ENCODE results near the gene TNRC18. TPM values are rescaled to one million over a fixed set of nuclear protein-coding genes. Genes with fewer than 3 reads are reported as not detected.
"Not testable (repeated sequence)": the region's sequence is repeated elsewhere in the genome, so short reads cannot be mapped to it uniquely, and the experiment has no call there.

The TNRC18 gene
- total and polyA plus RNA-seq, 2 of the 8 experiments (the other 6 are each of a cell fraction or from before 2014, with no cell fraction given) = 1.7 to 8.6 TPM

GRCh38 chr7:5287373-5287772 lies 136.3 kb downstream of the TNRC18 start:
- H2BK5ac ChIP-seq (ENCODE audit: low read depth, low read length); H3K23me2 ChIP-seq (ENCODE audit: low read depth, low read length); CTCF ChIA-PET (ENCODE audit: partially characterized antibody); FAIRE-seq; H2BK20ac ChIP-seq (ENCODE audit: low read length); H4K5ac ChIP-seq (ENCODE audit: insufficient read length, low read depth, low read length); H3K4me2 ChIP-seq (ENCODE audit: insufficient read depth in 1 of 2, low read depth in 2 of 2, low read length in 2 of 2); H4K8ac ChIP-seq (ENCODE audit: extremely low read depth, insufficient read depth, low read length); H3K23ac ChIP-seq (ENCODE audit: insufficient read length); H3K14ac ChIP-seq (ENCODE audit: insufficient read length); H3K36me3 ChIP-seq (ENCODE audit: control insufficient read depth in 2 of 4, insufficient read depth in 4 of 4, low read length in 3 of 4); H3K79me2 ChIP-seq (ENCODE audit: control insufficient read depth in 1 of 2, insufficient read depth in 2 of 2, low read length in 2 of 2); H3K79me1 ChIP-seq (ENCODE audit: low read depth, low read length); H2AK5ac ChIP-seq (ENCODE audit: low read depth, low read length); H3K4me3 ChIP-seq (ENCODE audit: extremely low read depth in 1 of 4, insufficient read depth in 2 of 4, low read depth in 3 of 4, low read length in 4 of 4); H2AFZ ChIP-seq (ENCODE audit: low read length); H2BK120ac ChIP-seq (replicated peaks; ENCODE audit: low read depth, low read length); H3K27ac ChIP-seq (ENCODE audit: low read depth, low read length); POLR2A ChIA-PET (ENCODE audit: partially characterized antibody); H3K9me3 ChIP-seq (ENCODE audit: insufficient read depth in 2 of 2, low read depth in 1 of 2, low read length in 1 of 2); H3K56ac ChIP-seq (replicated peaks; ENCODE audit: insufficient read length, low read depth, low read length); H3K4ac ChIP-seq (replicated peaks; ENCODE audit: insufficient read length, low read depth, low read length); H2BK12ac ChIP-seq (ENCODE audit: low read depth, low read length); H4K20me1 ChIP-seq (replicated peaks in 1 of 2; ENCODE audit: control insufficient read depth in 1 of 2, insufficient read depth in 2 of 2, low read length in 2 of 2); H3K9ac ChIP-seq (replicated peaks in 1 of 4; ENCODE audit: extremely low read depth in 1 of 4, low read depth in 3 of 4, low read length in 3 of 4); H2BK15ac ChIP-seq (ENCODE audit: low read length); H3K4me1 ChIP-seq (replicated peaks in 1 of 4; ENCODE audit: control insufficient read depth in 3 of 4, insufficient read depth in 4 of 4, low read length in 3 of 4); H3K18ac ChIP-seq (ENCODE audit: extremely low read depth, low read length); H4K91ac ChIP-seq (replicated peaks; ENCODE audit: insufficient read length, low read length); DNase-seq (ENCODE audit: low read depth in 1 of 2, low spot score in 2 of 2): not testable (repeated sequence)
- WGBS, 2 experiments (ENCODE audit: extremely low coverage in 1 of 2, insufficient coverage in 1 of 2, insufficient read length in 1 of 2, insufficient replicate concordance in 2 of 2, low coverage in 1 of 2, low lambda C conversion rate in 2 of 2, missing lambda C conversion rate in 1 of 2) = 76% methylated on average over 5 of the region's 5 CpGs; no CpG with 5 or more reads in 1 of the 2 experiments
- peaks cover 0 to 16% (median 11%) of the 10 kb centered on the region in 4 experiments; a peak in 6 of 7 replicates for H3K27me3 ChIP-seq (replicated peaks in 1 of 4; ENCODE audit: control insufficient read depth in 3 of 4, extremely low read depth in 1 of 4, insufficient read depth in 3 of 4, low read length in 3 of 4)
